GM18858 (cell line): ENCODE results near the gene UPF2.

Experiments used
- ATAC-seq: cut with Tn5 transposase; IDR thresholded peaks from one replicate; pipeline ENCODE4 v1.9.1; 2021; ENCODE audit not compliant: unreplicated experiment

The UPF2 gene

DNA sequence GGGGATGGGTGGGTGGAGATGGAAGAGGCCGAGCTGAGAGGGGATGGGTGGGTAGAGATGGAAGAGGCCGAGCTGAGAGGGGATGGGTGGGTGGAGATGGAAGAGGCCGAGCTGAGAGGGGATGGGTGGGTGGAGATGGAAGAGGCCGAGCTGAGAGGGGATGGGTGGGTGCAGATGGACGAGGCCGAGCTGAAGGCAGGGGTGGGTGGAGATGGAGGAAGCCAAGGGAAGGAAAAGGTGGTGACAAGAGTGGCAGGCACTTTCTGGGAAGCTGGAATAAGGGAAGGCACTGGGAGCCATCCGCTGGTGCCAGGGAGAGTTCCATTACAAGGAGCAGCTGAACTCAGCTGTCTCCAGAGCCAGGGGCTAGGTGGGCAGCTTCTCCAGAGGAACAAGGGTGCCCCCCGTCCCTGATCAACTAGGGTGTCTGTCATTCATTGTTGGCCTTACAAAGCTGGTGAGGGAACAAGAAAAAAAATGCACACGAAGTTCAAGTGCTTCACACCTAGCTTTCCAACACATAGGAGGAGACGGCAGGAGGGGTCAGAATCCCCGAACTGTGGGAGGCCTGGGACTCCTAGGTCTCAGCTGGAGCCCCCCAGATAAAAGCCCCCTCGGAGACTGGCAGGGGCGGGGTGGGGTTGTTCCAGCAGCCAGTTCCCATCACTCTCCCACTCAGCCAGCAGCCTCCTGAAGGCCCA is 157.0 kb downstream of the UPF2 start:
- no peak for ATAC-seq

DNA sequence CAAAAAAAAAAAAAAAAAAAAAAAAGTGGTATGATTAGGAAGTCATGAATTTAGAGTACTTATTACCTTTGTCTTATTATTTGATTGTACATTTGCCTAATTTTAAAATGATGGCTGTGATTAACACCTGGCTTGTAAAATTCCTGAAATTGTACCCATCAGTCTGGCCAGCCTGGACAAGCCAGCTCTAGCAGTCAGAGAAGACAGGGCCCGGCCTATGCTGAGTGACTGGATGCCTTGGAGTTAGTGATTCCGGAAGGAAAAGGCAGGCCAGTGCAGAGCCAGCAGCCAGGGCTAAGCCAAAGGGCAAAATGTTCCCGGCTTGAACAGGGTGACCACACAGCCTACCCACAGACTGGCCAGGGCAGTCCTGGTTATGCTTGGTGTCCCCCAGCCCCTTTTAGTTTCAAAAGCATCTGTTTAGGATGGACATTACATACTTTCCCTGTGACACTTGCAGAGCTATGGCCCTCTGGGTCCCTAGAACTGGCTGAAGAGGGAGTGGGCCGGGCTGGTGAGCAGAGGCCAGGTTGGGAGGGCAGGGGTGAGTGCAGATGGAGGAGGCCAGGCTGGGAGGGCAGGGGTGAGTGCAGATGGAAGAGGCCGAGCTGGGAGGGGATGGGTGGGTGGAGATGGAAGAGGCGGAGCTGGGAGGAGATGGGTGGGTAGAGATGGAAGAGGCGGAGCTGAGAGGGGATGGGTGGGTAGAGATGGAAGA is 157.7 kb downstream of the UPF2 start:
- ATAC-seq, result no peak

- no peak for ATAC-seq
Observed at GRCh38 chr10:11882646-11883375, 159.8 kb downstream of the UPF2 start.

DNA sequence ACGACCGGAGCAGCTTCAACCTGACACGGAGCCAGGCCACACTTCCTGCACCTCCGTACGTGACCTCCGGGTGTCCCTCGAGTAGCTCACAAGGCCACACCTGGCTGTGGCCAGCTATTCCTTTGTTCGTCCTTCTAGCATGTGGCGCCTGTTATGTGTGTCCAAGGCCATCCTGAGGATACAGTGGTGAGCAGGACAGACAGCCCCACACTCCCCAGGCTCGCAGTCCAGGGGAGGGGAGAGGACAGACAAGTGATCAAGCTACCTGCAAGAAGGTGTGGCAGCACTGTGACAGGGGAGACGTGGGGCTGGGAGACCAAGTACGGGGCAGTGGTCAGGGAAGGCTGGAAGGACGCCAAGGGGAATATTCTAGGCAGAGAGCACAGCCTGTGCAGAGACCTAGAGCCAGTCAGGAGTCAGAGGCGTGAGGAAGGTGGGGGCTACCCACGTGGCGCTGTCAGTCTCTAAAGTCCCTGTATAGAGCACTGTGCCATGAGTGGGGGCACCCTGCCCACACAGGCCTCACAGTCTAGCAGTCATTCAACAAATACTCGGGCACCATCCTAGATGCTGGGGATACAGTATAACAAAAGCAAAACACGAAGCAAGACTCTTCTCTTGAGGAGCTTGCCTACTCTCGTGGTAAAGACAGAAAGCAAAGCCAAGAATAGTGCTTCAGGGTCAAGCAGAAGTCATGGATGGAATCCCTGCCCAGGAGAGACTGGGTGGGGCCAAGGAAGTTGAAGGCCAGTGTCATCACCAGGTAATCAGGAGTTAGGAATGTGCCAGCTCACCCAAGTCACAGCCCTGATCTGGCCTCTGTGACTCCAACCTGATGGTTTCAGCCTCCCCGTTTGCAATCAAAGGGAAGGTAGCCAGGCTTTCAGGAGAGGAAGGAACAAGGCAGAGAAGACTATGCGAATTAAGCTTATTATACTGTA is 160.9 kb downstream of the UPF2 start:
- no peak for ATAC-seq

DNA sequence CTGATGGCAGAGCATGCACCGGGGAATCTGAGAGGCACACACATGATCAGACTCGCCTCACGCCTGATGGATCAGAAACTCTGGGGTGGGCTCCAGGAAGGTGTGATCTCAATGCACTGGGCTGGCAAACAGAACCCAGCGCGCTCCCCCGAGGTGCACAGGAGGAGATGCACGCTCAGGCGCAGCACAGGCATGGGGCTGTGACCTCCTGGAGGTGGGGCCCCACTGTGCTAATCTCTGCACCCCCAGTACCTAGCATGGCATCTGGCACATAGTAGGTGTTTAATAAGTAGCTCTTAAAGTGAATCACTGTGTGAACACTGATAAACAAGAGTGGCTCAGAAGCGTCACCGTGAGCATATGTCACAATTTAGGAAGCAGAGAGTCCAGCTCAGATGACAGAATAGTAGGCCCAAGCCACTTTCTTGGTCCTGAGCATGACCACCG is 161.6 kb downstream of the UPF2 start:
- ATAC-seq, result no peak

DNA sequence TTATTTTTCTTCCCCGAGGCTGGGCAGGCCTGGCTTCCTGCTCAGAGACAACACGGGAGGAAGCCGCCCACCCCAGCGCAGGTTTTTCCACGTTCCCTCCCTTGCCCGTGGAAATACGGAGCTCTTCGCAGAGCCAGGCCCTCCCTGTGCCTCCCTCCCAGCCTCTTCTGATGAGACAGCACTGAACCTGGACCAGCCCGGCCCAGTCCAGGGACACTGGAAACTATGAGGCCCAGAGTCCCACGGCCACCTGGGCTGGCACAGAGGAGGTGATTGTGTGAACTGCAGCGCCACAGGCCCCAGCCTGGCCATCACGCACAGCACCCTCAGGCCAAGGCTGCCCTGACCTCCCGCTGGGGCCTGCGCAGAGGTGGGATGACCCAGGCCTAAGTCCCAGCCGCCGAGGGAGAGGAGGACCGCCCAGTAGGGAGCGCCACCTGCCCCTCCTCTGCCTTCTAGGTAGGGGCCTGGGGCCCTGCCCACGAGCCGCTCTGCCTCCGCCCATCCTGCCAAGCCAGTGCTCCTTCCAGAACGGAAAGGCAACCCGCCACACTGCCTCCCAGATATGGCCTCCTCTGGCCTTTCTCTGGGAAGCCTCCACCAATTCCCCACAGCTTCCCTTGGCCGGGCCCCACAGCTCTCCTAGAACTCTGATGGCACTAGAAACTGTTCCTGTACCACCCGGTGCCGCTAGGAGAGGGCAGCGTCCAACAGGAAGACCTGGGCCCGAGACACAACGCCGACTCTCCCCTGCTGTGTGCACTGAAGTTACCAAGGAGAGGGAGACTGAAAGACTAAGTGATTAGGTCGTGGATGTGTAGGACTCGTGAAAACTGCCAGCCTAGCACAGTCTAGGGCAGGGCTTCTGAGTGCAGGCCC is 162.2 kb downstream of the UPF2 start:
- ATAC-seq, result no peak

- ATAC-seq, result no peak
Observed at GRCh38 chr10:11879387-11880094, 163.1 kb downstream of the UPF2 start.

DNA sequence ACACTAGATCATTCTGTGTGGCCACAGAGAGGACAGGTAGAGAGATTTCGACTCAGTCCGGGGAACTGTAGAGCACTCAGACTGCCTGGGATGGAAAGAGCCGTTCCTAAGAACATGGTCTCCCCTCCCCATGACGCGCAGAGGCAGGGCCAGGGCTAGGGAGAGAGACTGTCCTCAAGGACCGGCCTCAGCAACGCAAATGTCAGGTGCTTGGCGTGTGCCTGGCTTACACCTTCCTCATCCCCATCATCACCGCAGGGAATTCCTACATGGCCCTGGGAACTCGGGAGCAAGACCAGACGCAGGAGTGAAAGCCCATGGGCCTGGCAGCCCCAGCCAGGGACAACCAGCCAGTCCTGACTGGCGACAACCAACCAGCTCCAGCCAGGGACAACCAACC is 163.8 kb downstream of the UPF2 start:
- ATAC-seq, result no peak

DNA sequence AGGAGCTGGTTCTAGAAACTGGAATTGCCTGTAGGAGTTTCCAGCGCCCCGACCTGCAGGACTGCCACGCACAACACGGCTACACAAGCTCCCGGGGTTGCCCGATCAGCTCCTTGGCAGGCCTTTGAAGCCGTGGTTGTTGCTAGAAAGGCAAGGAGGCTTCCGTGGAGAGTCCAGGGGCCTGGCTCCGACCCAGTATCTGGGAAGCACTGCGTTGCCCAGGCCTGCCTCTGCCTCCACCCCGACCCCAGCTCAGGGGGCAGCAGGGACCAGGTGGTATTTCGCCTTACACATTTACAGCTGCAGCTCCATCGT is 165.1 kb downstream of the UPF2 start:
- ATAC-seq, result no peak

DNA sequence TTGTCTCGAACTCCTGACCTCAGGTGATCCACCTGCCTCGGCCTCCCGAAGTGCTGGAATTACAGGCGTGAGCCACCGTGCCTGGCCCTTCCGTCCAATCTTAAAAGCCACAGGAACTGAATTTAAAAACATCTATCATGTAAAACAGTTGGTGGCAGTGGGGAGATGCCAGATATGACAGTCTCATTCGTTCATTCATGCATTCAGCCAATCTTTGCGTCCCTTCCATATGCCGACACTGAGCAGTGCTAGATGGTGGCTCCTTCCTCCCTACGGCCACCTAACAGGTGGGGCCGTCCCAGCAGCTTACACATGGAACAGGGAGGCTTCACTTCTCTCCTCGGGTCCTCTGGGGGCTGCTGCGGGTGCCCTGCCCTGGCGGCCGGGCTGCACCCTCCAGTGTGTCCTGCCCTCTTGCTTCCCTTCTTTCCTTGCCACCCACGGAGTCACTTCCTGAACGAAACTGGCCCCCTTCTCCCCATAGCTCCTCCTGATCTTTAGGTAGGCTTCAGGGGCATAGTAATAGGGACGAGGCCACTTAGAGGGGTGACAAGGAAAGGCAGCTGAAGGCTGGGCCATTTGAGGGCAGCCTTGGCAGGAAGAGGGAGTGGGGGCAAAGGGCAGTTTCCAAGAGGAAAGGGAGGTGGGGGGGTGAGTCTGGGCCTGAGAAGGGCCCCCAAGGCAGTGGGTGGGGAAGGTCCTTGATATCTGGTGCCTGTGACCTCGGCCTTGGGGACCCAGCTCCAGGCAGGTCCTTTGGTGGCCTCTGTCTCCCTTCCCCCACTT is 165.6 kb downstream of the UPF2 start:
- no peak for ATAC-seq

GRCh38 chr10:11876324-11876723 is 166.3 kb downstream of the UPF2 start:
- ATAC-seq, result no peak

DNA sequence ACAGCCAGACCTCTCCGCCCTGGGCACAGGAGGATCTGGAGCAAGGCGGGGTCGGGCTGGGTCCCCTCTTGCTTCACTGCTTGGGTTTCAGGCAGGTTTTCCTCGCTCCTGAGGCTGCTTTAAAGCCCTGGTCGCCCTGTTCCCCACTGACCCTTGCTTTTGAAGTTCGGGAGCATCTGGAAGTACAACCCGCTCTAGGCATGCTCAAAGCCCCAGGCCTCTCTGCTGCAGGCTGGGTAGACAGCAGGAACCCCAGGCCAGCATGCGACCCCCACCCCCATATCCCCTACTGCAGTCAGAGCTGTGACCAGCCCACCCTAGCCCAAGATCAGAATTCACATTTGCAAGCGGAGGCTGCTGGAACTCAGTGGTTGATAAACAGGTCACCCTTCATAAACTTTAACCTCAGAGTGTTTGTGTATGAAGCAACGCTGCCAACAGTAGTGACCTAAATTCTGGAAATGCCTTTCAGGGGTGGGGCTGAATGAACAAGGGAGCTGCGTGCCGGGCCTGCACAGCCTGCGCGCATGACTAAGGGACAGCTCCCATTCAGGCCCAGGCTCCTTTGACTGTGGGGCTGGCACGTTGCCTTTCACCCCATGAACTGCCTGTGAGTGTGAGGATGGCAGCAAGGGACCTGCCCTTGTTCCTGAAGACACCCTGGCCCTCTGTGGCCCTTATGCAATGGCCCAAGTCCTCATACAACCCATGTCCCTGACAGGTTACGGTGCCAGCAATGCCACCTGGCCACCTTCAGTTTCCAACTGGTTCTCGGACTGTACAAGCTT is 166.9 kb downstream of the UPF2 start:
- ATAC-seq, result no peak

- ATAC-seq, result no peak
Observed at GRCh38 chr10:11874568-11875493, 167.8 kb downstream of the UPF2 start.

DNA sequence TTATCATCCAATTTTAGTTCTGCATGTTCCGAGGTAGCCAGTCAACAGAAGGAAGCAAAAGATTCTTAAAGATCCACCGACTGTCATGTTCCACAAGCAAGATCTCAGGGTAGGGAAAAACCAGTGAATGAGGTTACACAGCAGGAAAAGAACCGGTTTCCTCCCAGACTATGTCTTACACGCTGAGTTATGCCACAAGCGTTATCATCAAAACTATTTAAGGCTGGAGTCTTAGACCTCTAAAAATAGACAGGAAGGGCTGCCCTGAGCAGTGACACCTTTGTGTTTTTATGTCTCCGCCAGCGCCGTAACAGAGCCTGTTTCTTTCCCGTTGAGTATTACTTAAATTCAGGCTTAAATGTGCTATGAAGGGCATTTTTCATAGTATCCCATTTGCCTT is 171.1 kb downstream of the UPF2 start:
- ATAC-seq, result no peak

DNA sequence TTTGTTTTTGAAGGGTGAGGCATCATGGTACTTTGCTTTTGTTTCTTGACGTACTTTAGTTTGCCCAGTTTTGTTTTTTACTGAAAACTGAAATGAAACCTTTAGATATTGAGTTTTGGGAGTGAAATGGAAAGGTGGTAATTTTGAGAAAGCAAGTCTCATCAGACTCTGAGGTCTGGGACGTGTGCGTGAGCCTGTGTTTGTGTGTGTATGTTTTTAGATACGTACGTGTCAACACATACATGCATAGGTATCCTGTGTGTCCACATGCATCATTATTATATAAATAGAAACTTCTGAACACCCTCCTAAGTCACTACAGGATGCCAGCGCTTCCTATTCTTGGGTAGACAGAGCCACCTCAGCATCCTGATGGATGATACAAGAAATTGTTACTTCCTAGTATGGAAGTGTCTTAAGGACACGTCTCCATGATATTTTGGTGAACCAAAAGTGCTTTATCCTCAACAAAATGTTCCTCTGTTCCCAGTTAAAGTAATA is 171.7 kb downstream of the UPF2 start:
- ATAC-seq, result no peak

GRCh38 chr10:11870461-11870780 is 172.2 kb downstream of the UPF2 start:
- ATAC-seq, result no peak
